Myocyte (in vitro differentiated cells): ENCODE data around the gene CEP78. TPM values are rescaled to one million over a fixed set of nuclear protein-coding genes. Genes with fewer than 3 reads are reported as not detected.
A peak's percentile ranks its signal among the peaks of the same experiment; 100 is the strongest.
"Not testable (repeated sequence)": the region's sequence is repeated elsewhere in the genome, so short reads cannot be mapped to it uniquely, and the experiment has no call there.

Experiments
- DNase-seq: peaks from one replicate; pipeline ENCODE4 v3.0.0-alpha.2; 2012; ENCODE audit warnings: low read depth
- polyA plus RNA-seq: library from polyadenylated mRNA; unstranded; fragments of >200 nt; gene quantifications from one replicate; pipeline ENCODE4 v1.2.1, GENCODE V29; 2012; ENCODE audit warnings: missing spikeins
- total RNA-seq: library from RNA; depleted of rRNA; stranded (reverse); fragments of >200 nt; gene quantifications from 2 replicates; pipeline ENCODE4 v1.2.3, GENCODE V29; 2014

CEP78 gene
- 10.0 and 11.3 TPM in 2 replicates for total RNA-seq
- 8.0 TPM for polyA plus RNA-seq

- DNase-seq = peak; percentile 95
These were observed at the start of gene CEP78 for GRCh38 chr9:78235762-78236550. Gene CEP78 (plus strand): TSS chr9:78236075. CDS start chr9:78236351, 276 bp downstream.

- no peak for DNase-seq
These were observed 48.0 kb upstream of the CEP78 start for GRCh38 chr9:78187763-78188484.

- DNase-seq = no peak
These were observed 47.3 kb upstream of the CEP78 start for GRCh38 chr9:78188594-78188993.

- DNase-seq = no peak
These were observed 46.9 kb upstream of the CEP78 start for GRCh38 chr9:78189001-78189400.

- DNase-seq = peak; percentile 26
These were observed 46.4 kb upstream of the CEP78 start for GRCh38 chr9:78189461-78189860.

GRCh38 chr9:78191931-78192330 is 43.9 kb upstream of the CEP78 start:
- no peak for DNase-seq

- DNase-seq = no peak
These were observed 39.6 kb upstream of the CEP78 start for GRCh38 chr9:78196258-78196657.

- DNase-seq = not testable (repeated sequence)
These were observed 34.6 kb upstream of the CEP78 start for GRCh38 chr9:78201158-78201777.

- DNase-seq = no peak
These were observed 28.6 kb upstream of the CEP78 start for GRCh38 chr9:78207319-78207718.

- DNase-seq = no peak
These were observed 28.0 kb upstream of the CEP78 start for GRCh38 chr9:78207901-78208300.

GRCh38 chr9:78209127-78209526 is 26.7 kb upstream of the CEP78 start:
- DNase-seq = no peak

- no peak for DNase-seq
These were observed 25.0 kb upstream of the CEP78 start for GRCh38 chr9:78210841-78211301.

- no peak for DNase-seq
These were observed 23.0 kb upstream of the CEP78 start for GRCh38 chr9:78212868-78213267.

GRCh38 chr9:78213712-78214111 is 22.2 kb upstream of the CEP78 start:
- DNase-seq = peak; percentile 20

GRCh38 chr9:78214492-78214891 is 21.4 kb upstream of the CEP78 start:
- DNase-seq = no peak

- peak; percentile 39 for DNase-seq
These were observed 20.2 kb upstream of the CEP78 start for GRCh38 chr9:78215706-78216105.

GRCh38 chr9:78218890-78219289 is 17.0 kb upstream of the CEP78 start:
- no peak for DNase-seq

- DNase-seq = no peak
These were observed 14.4 kb upstream of the CEP78 start for GRCh38 chr9:78221425-78221824.

GRCh38 chr9:78221841-78222240 is 14.0 kb upstream of the CEP78 start:
- not testable (repeated sequence) for DNase-seq

GRCh38 chr9:78230761-78231160 is 5.1 kb upstream of the CEP78 start:
- no peak for DNase-seq

- DNase-seq = not testable (repeated sequence)
These were observed 3.4 kb upstream of the CEP78 start for GRCh38 chr9:78232471-78232870.

- peak; percentile 51 for DNase-seq
These were observed 1.1 kb upstream of the CEP78 start for GRCh38 chr9:78234810-78235209.
